GM12878 (cell line): ENCODE results near the gene KRTAP12-1. TPM values are rescaled to one million over a fixed set of nuclear protein-coding genes. Genes with fewer than 3 reads are reported as not detected.

Experiments
- ATAC-seq: fragments of 200-7000 bp; cut with Tn5 transposase; 3 replicates; pipeline ENCODE4 v1.9.1; 2020; ENCODE audit warnings: mild to moderate bottlenecking, moderate library complexity
- BruUV-seq: library from RNA; stranded (reverse); fragments of 400-500 nt; replicated peaks from 2 replicates; lab custom pipeline; 2021; lab: Mats Ljungman, UMichigan
- CTCF ChIA-PET: fragments of 300-600 bp; sonication (Branson Sonifier 250); formaldehyde crosslinking; extraction: SDS; loops from one replicate; lab custom pipeline; 2021; ENCODE audit warnings: inconsistent platforms; lab: Yijun Ruan, JAX
- POLR2A ChIA-PET: fragments of 350-600 bp; formaldehyde crosslinking; extraction: SDS; loops from one replicate; lab custom pipeline; 2021; ENCODE audit warnings: inconsistent platforms; lab: Charles Lee
- RAD21 ChIA-PET: fragments of 300-600 bp; sonication (Branson Sonifier 250); formaldehyde crosslinking; loops from one replicate; lab custom pipeline; 2023; ENCODE audit warnings: antibody characterized with exemption; ENCODE audit not compliant: unreplicated experiment; lab: Charles Lee
- SMC1A ChIA-PET: fragments of 300-600 bp; sonication (Branson Sonifier 250); formaldehyde crosslinking; loops from one replicate; lab custom pipeline; 2023; ENCODE audit not compliant: unreplicated experiment, uncharacterized antibody; lab: Charles Lee
- DNase-seq: peaks from one replicate; pipeline ENCODE4 v3.0.0-alpha.2; 2011; ENCODE audit warnings: low read depth, low spot score
- FAIRE-seq: peaks from 3 replicates; lab custom pipeline; 2011; peaks lifted over from hg19 to GRCh38; lab: Jason Lieb, UNC
- H2AFZ ChIP-seq: 2 replicates; pipeline ENCODE4 v1.6.0; 2011; ENCODE audit warnings: low read depth, low read length, control low read depth; ENCODE audit not compliant: control insufficient read depth
- H3K27ac ChIP-seq: 2 replicates; pipeline ENCODE4 v1.5.1; 2011; ENCODE audit warnings: control low read depth; ENCODE audit not compliant: control insufficient read depth, insufficient read depth
- H3K27me3 ChIP-seq, 2 experiments: replicated peaks in 1 of 2; 2 replicates each; pipeline versions ENCODE4 v1.6.0 to v1.6.1; 2011; ENCODE audit warnings: low read length in 1 of 2; ENCODE audit not compliant: control insufficient read depth in 2 of 2, insufficient read depth in 2 of 2
- H3K36me3 ChIP-seq, 2 experiments: 2 replicates each; pipeline ENCODE4 v1.5.1; 2011; ENCODE audit warnings: low read length in 1 of 2; ENCODE audit not compliant: control insufficient read depth in 2 of 2, insufficient read depth in 2 of 2
- H3K4me1 ChIP-seq: 2 replicates; pipeline ENCODE4 v1.6.1; 2011; ENCODE audit warnings: mild to moderate bottlenecking, low read length, moderate library complexity, mixed read lengths; ENCODE audit not compliant: control insufficient read depth, insufficient read depth
- H3K4me2 ChIP-seq: 2 replicates; pipeline ENCODE4 v1.6.0; 2011; ENCODE audit warnings: control low read depth; ENCODE audit not compliant: control insufficient read depth, insufficient read depth
- H3K4me3 ChIP-seq: fragments of 200-600 bp; sonication (generic); 2 replicates; pipeline ENCODE4 v1.5.1; 2016
- H3K79me2 ChIP-seq: 2 replicates; pipeline ENCODE4 v1.6.0; 2011; ENCODE audit warnings: low read length; ENCODE audit not compliant: control insufficient read depth, insufficient read depth
- H3K9ac ChIP-seq: 2 replicates; pipeline ENCODE4 v1.8.0; 2011; ENCODE audit warnings: low read length, control low read depth, mixed read lengths; ENCODE audit not compliant: control insufficient read depth, insufficient read depth
- H3K9me3 ChIP-seq: replicated peaks from 3 replicates; pipeline ENCODE4 v1.5.1; 2011; ENCODE audit warnings: mild to moderate bottlenecking, low read length; ENCODE audit not compliant: control insufficient read depth, insufficient read depth
- H4K20me1 ChIP-seq: 2 replicates; pipeline ENCODE4 v1.6.0; 2011; ENCODE audit not compliant: control insufficient read depth, insufficient read depth
- BHLHE40 ChIP-seq, 2 experiments: fragments of 450-650 bp in 1 of 2; IDR thresholded peaks; 2 replicates each; pipeline ENCODE4 v1.6.1; 2011 to 2017; ENCODE audit warnings: low read depth in 2 of 2, borderline replicate concordance in 1 of 2, improper control_type of control experiment in 1 of 2, low read length in 1 of 2, mild to moderate bottlenecking in 1 of 2
- MEF2B ChIP-seq: fragments of 450-650 bp; IDR thresholded peaks from 2 replicates; pipeline ENCODE4 v1.6.1; 2018; ENCODE audit warnings: mild to moderate bottlenecking, moderate library complexity; ENCODE audit not compliant: partially characterized antibody, poor library complexity, severe bottlenecking
- MYB ChIP-seq: fragments of 150-350 bp; IDR thresholded peaks from 2 replicates; pipeline ENCODE4 v1.6.1; 2014; ENCODE audit warnings: mild to moderate bottlenecking, low read depth, low read length, borderline replicate concordance
- POLR2A ChIP-seq: IDR thresholded peaks from 2 replicates; pipeline ENCODE4 v1.6.1; 2011; ENCODE audit warnings: low read depth, mild to moderate bottlenecking, low read length
- YBX1 ChIP-seq: fragments of 450-650 bp; IDR thresholded peaks from 2 replicates; pipeline ENCODE4 v1.6.1; 2016; ENCODE audit warnings: antibody characterized with exemption
- WGBS: methylation state at CpG from one replicate; pipeline ENCODE4 v1.1.6; 2016; ENCODE audit warnings: low lambda C conversion rate; ENCODE audit not compliant: insufficient replicate concordance, insufficient coverage; ENCODE audit errors: missing lambda C conversion rate; 5-methylcytosine and 5-hydroxymethylcytosine counted together
- in situ Hi-C: fragments of 300-500 bp; cut with MboI; formaldehyde crosslinking; loops from 9 replicates; pipeline ENCODE4 v1.14.3; 2018; ENCODE audit warnings: mixed read lengths
- intact Hi-C: fragments of 100-400 bp; cut with micrococcal nuclease; formaldehyde crosslinking; loops from one replicate; pipeline ENCODE4 v1.14.2; 2022; ENCODE audit not compliant: unreplicated experiment
- polyA plus RNA-seq, 11 experiments: library from polyadenylated mRNA; depleted of rRNA in 4 of 11; unstranded in 6 of 11; stranded (reverse) in 5 of 11; fragments of >200 nt; fragmentation: Nextera tagmentation in 4 of 11; fragmentation: Illumina TruSeq in 1 of 11; extraction: Ambion mirVana in 4 of 11; extraction: Trizol in 1 of 11; gene quantifications; 1 replicate in 1 of 11; 2 replicates in 10 of 11; pipeline versions ENCODE4 v1.2.1 to v1.2.3, GENCODE V29; 2011 to 2016; ENCODE audit warnings: inconsistent platforms in 2 of 11, missing spikeins in 2 of 11, low read depth in 1 of 11
- total RNA-seq, 4 experiments: library from RNA; depleted of rRNA in 3 of 4; stranded (reverse); fragments of >200 nt in 3 of 4; fragmentation: Illumina TruSeq in 1 of 4; extraction: Trizol in 1 of 4; gene quantifications; 2 replicates each; pipeline versions ENCODE4 v1.2.1 to v1.2.3, GENCODE V29; 2013 to 2021

Gene KRTAP12-1
- total and polyA plus RNA-seq, 10 of the 15 experiments (the other 5 are each of a cell fraction or from before 2014, with no cell fraction given) = not detected

DNA sequence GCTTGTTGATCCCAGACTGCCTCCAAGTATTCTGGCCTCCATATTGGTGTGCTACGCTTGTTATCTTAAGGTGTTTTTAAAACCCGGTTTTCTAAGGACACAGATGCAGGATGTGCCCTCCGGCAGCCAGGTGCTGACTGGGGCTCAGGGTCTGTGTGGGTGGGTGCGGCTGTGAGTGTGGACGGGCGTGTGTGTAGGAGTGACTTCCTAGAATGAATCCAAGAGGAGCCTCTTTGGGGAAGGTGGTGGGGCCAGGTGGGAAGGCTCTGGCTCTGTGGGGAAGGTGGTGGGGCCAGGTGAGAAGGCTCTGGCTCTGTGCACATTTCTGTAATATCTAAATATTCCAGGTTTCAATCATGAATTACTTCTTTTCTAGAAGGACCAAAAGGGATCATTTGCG lies 42.2 kb upstream of the KRTAP12-1 start (continued):
- no peak for TF ChIP-seq POLR2A

DNA sequence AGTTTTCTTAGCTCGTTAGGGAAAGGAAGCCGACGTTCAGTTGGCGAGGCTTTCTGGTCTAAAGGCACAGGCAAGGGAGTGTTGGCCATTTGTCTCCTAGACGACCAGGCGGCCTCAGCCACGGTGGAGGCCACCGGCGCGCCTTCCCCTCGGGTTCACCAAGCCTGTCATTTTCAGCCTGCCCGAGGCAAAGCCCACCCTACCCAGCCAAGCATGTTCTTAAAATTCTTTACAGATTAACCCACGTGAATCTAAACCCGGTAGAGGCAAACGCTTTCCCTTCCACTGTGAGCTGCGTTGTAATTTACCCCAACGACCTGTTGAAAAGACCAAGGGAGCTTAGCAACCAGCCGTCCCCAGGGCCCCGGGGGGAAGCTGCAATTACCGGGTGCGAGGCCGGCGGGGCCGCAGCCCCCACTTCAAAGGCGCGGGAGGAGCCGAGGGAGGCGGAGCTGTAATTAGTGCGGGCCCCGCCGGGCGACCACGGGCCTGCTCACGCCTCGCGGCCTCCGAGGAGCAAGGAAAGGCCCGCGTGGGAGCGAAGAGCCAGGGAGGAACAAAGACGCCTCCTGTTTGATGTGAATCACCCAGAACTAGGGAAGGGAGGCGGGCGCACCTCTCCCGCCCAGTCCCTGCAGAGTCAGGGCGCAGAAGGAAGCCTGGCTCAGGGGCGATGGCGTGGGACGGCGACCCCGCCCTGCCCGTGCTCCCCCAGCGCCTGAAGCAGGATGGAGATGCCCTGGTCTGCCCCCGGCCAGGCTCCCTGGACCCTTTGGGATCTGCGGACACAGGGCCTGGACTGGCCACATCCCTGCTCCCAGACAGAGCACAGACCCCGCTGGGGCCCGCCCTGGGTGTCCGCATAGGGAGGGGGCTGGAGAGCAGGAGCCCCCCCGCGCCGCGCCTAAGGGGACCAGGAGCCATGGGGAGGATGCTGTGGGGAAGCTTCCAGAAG lies 41.5 kb upstream of the KRTAP12-1 start:
- H3K4me3 ChIP-seq = no peak overlapping the region
- no peak overlapping the region for H3K9ac ChIP-seq
- no peaks in the 10 kb centered on the region for H3K9me3 ChIP-seq
- no peak overlapping the region for H3K4me2 ChIP-seq
- no peak overlapping the region for H3K27ac ChIP-seq
- FAIRE-seq (no peak), ATAC-seq (no peak), DNase-seq (no peak)
- in situ Hi-C loops (no loop called here), intact Hi-C loops (no loop called here)
- H3K79me2 ChIP-seq = no peaks in the 10 kb centered on the region
- ChIA-PET POLR2A (no interaction called here), CTCF (interaction anchor here (0.9 to 1.3 kb wide), 2 partner anchors 19 to 46 kb away, joined by 3 to 6 read pairs; no protein-coding TSS in a partner anchor), SMC1A (no interaction called here), RAD21 (no interaction called here)
- H3K27me3 ChIP-seq = peaks cover 2 to 6% of the 10 kb centered on the region in 2 experiments; a peak in 2 of 4 replicates
- no peaks in the 10 kb centered on the region for H3K4me1 ChIP-seq
- no peaks in the 10 kb centered on the region for H4K20me1 ChIP-seq
- no peak overlapping the region for H2AFZ ChIP-seq
- no peak for TF ChIP-seq YBX1
- peak in 1 of 2 experiments; percentile 42; a peak in 1 of 4 replicates for TF ChIP-seq BHLHE40 (IDR thresholded peaks at IDR 0.05; ENCODE audit: borderline replicate concordance in 1 of 2, low read depth in 2 of 2, low read length in 1 of 2)
- TF ChIP-seq MEF2B = peak; percentile 65
- no peak for TF ChIP-seq MYB
- no TSS peak for BruUV-seq
- 31% methylated on average over 61 of the region's 61 CpGs for WGBS
- no peaks in the 10 kb centered on the region for H3K36me3 ChIP-seq
